Neural cell (in vitro differentiated cells): ENCODE results near the gene COPA. TPM values are rescaled to one million over a fixed set of nuclear protein-coding genes. Genes with fewer than 3 reads are reported as not detected.

ENCODE experiments used
- H2AFZ ChIP-seq: fragments of 200-600, 300-800 bp; sonication (generic), shearing (Covaris generic); 2 replicates; pipeline ENCODE4 v1.6.0; 2014; ENCODE audit warnings: low read depth, mild to moderate bottlenecking, antibody characterized with exemption, low read length, moderate library complexity
- H3F3A ChIP-seq: fragments of 200-600 bp; shearing (Covaris generic); 2 replicates; pipeline ENCODE4 v1.6.1; 2016; ENCODE audit warnings: mild to moderate bottlenecking, moderate library complexity, mixed read lengths, antibody characterized with exemption, low read length; ENCODE audit not compliant: insufficient read depth, poor library complexity, severe bottlenecking
- H3K27ac ChIP-seq: fragments of 200-600, 300-800 bp; sonication (generic), shearing (Covaris generic); 2 replicates; pipeline ENCODE4 v1.5.1; 2014; ENCODE audit warnings: mild to moderate bottlenecking, low read length, moderate library complexity
- H3K27me3 ChIP-seq: fragments of 300-800, 200-600 bp; sonication (generic), shearing (Covaris generic); 2 replicates; pipeline ENCODE4 v1.6.0; 2014; ENCODE audit warnings: mild to moderate bottlenecking, low read depth, low read length, moderate library complexity; ENCODE audit not compliant: insufficient read depth
- H3K36me3 ChIP-seq: fragments of 300-800, 200-600 bp; sonication (generic), shearing (Covaris generic); 2 replicates; pipeline ENCODE4 v1.5.1; 2014; ENCODE audit warnings: mild to moderate bottlenecking, antibody characterized with exemption, low read length, moderate library complexity; ENCODE audit not compliant: insufficient read depth
- H3K4me2 ChIP-seq: fragments of 300-800, 200-600 bp; sonication (generic), shearing (Covaris generic); 2 replicates; pipeline ENCODE4 v1.6.0; 2014; ENCODE audit warnings: mild to moderate bottlenecking, low read length
- H3K4me3 ChIP-seq: fragments of 300-800, 200-600 bp; sonication (generic), shearing (Covaris generic); 2 replicates; pipeline ENCODE4 v1.5.1; 2014; ENCODE audit warnings: mild to moderate bottlenecking, low read length, moderate library complexity
- H3K79me2 ChIP-seq: fragments of 200-600 bp; shearing (Covaris generic); replicated peaks from 2 replicates; pipeline ENCODE4 v1.6.0; 2014; ENCODE audit warnings: mild to moderate bottlenecking, low read length, moderate library complexity; ENCODE audit not compliant: insufficient read depth
- H3K9ac ChIP-seq: fragments of 300-800, 200-600 bp; sonication (generic), shearing (Covaris generic); 2 replicates; pipeline ENCODE4 v1.6.1; 2016; ENCODE audit warnings: mild to moderate bottlenecking, low read length, mixed read lengths
- H3K9me2 ChIP-seq: fragments of 200-600 bp; shearing (Covaris generic); 2 replicates; pipeline ENCODE4 v1.6.1; 2016; ENCODE audit warnings: mild to moderate bottlenecking, low read length, mixed read lengths; ENCODE audit not compliant: insufficient read depth
- H3K9me3 ChIP-seq: fragments of 200-600, 300-800 bp; sonication (generic), shearing (Covaris generic); 2 replicates; pipeline ENCODE4 v1.6.1; 2016; ENCODE audit warnings: mild to moderate bottlenecking, mixed run types, low read length, moderate library complexity, mixed read lengths
- H4K20me1 ChIP-seq: fragments of 200-600 bp; shearing (Covaris generic); 2 replicates; pipeline ENCODE4 v1.6.1; 2016; ENCODE audit warnings: mild to moderate bottlenecking, mixed run types; ENCODE audit not compliant: insufficient read depth
- CTCF ChIP-seq: fragments of 450-650 bp; IDR thresholded peaks from 2 replicates; pipeline ENCODE4 v1.5.1; 2014; ENCODE audit warnings: antibody characterized with exemption, mild to moderate bottlenecking, moderate library complexity; ENCODE audit not compliant: poor library complexity, severe bottlenecking
- EP300 ChIP-seq: fragments of 450-650 bp; conservative IDR thresholded peaks from 2 replicates; pipeline ENCODE4 v1.6.1; 2014; ENCODE audit warnings: antibody characterized with exemption, mild to moderate bottlenecking, moderate library complexity; ENCODE audit not compliant: poor library complexity, severe bottlenecking
- EZH2 ChIP-seq: fragments of 200-600, 300-800 bp; shearing (Covaris generic), sonication (generic); IDR thresholded peaks from 2 replicates; pipeline ENCODE4 v1.6.1; 2014; ENCODE audit warnings: antibody characterized with exemption, low read length, borderline replicate concordance, mild to moderate bottlenecking; ENCODE audit not compliant: insufficient read depth, poor library complexity, severe bottlenecking
- MXI1 ChIP-seq: fragments of 450-650 bp; conservative IDR thresholded peaks from 2 replicates; pipeline ENCODE4 v1.6.1; 2014; ENCODE audit warnings: antibody characterized with exemption, mild to moderate bottlenecking; ENCODE audit not compliant: poor library complexity, severe bottlenecking
- POLR2AphosphoS5 ChIP-seq: IDR thresholded peaks from 2 replicates; pipeline ENCODE4 v1.6.1; 2012
- RAD21 ChIP-seq: fragments of 450-650 bp; conservative IDR thresholded peaks from 2 replicates; pipeline ENCODE4 v1.6.1; 2014; ENCODE audit warnings: antibody characterized with exemption, mild to moderate bottlenecking, moderate library complexity
- REST ChIP-seq: IDR thresholded peaks from 2 replicates; pipeline ENCODE4 v1.6.1; 2012; ENCODE audit warnings: borderline replicate concordance
- SMC3 ChIP-seq: fragments of 450-650 bp; conservative IDR thresholded peaks from 2 replicates; pipeline ENCODE4 v1.6.1; 2014; ENCODE audit warnings: antibody characterized with exemption, mild to moderate bottlenecking, moderate library complexity; ENCODE audit not compliant: poor library complexity
- TAF1 ChIP-seq: IDR thresholded peaks from 2 replicates; pipeline ENCODE4 v1.6.1; 2012; ENCODE audit warnings: low read depth
- polyA plus RNA-seq: library from polyadenylated mRNA; depleted of rRNA; stranded (reverse); fragments of >200 nt; gene quantifications from 2 replicates; pipeline ENCODE4 v1.2.3, GENCODE V29; 2014

Gene COPA
- polyA plus RNA-seq, 1 donor from 2014 or later = 75.0 TPM

GRCh38 chr1:160277330-160277729 is 65.7 kb downstream of the COPA start:
- Histone ChIP-seq H3K9me2 (no peaks in the 10 kb centered on the region), H3F3A (no peaks in the 10 kb centered on the region), H3K9ac (no peak overlapping the region), H2AFZ (no peak overlapping the region), H3K27ac (no peak overlapping the region), H3K9me3 (no peaks in the 10 kb centered on the region), H4K20me1 (no peaks in the 10 kb centered on the region), H3K36me3 (no peaks in the 10 kb centered on the region), H3K4me3 (no peak overlapping the region), H3K27me3 (no peaks in the 10 kb centered on the region), H3K4me2 (no peak overlapping the region), H3K79me2 (no peaks in the 10 kb centered on the region)
- TF ChIP-seq EZH2 = no peak
- TF ChIP-seq POLR2AphosphoS5 = no peak
- TF ChIP-seq EP300 = no peak
- no peak for TF ChIP-seq TAF1
- no peak for TF ChIP-seq REST
- no peak for TF ChIP-seq RAD21
- no peak for TF ChIP-seq MXI1
- no peak for TF ChIP-seq SMC3

GRCh38 chr1:160271025-160271424 is 72.0 kb downstream of the COPA start:
- H3K4me3 ChIP-seq = no peak overlapping the region
- no peak overlapping the region for H2AFZ ChIP-seq
- no peaks in the 10 kb centered on the region for H3K36me3 ChIP-seq
- no peaks in the 10 kb centered on the region for H3K79me2 ChIP-seq
- H3K9ac ChIP-seq = no peak overlapping the region
- no peak overlapping the region for H3K27ac ChIP-seq
- H3K9me2 ChIP-seq = no peaks in the 10 kb centered on the region
- no peaks in the 10 kb centered on the region for H3K27me3 ChIP-seq
- H3K4me2 ChIP-seq = no peak overlapping the region
- no peaks in the 10 kb centered on the region for H3F3A ChIP-seq
- no peaks in the 10 kb centered on the region for H4K20me1 ChIP-seq
- TF ChIP-seq CTCF = no peak
- TF ChIP-seq TAF1 = no peak
- TF ChIP-seq EZH2 = no peak
- TF ChIP-seq EP300 = no peak
- no peak for TF ChIP-seq REST
- no peak for TF ChIP-seq MXI1
- no peak for TF ChIP-seq POLR2AphosphoS5
- TF ChIP-seq RAD21 = no peak
- no peak for TF ChIP-seq SMC3
- H3K9me3 ChIP-seq = no peaks in the 10 kb centered on the region
